SK-N-SH (cell line): ENCODE results near the gene CCNG2. TPM values are rescaled to one million over a fixed set of nuclear protein-coding genes. Genes with fewer than 3 reads are reported as not detected.

Source experiments
- CTCF ChIA-PET: fragments of 300-600, 350-600 bp; formaldehyde crosslinking; extraction: SDS; loops from one replicate; lab custom pipeline; 2021; lab: Yijun Ruan, JAX
- POLR2A ChIA-PET: fragments of 350-600 bp; sonication (Branson Sonifier 250); formaldehyde crosslinking; extraction: SDS; loops from one replicate; lab custom pipeline; 2020; ENCODE audit warnings: antibody characterized with exemption, inconsistent platforms; lab: Yijun Ruan, JAX
- DNase-seq: peaks from one replicate; pipeline ENCODE4 v3.0.0; 2012
- H2AFZ ChIP-seq: fragments of 200-600 bp; sonication (generic); 2 replicates; pipeline ENCODE4 v1.8.1; 2016; ENCODE audit warnings: antibody characterized with exemption, mild to moderate bottlenecking, low read depth
- H3F3A ChIP-seq: fragments of 200-600 bp; sonication (generic); replicated peaks from 2 replicates; pipeline ENCODE3; 2016; ENCODE audit warnings: antibody characterized with exemption, mild to moderate bottlenecking; ENCODE audit not compliant: insufficient read depth
- H3K27ac ChIP-seq, 2 experiments: fragments of 200-500 bp in 1 of 2; fragments of 200-600 bp in 1 of 2; sonication (Bioruptor generic) in 1 of 2; sonication (generic), shearing (Covaris generic) in 1 of 2; 2 replicates each; pipeline versions ENCODE4 v1.5.1 to v1.6.1; 2014 to 2016; ENCODE audit warnings: low read depth in 2 of 2, inconsistent platforms in 1 of 2, low read length in 1 of 2, mild to moderate bottlenecking in 1 of 2, mixed read lengths in 1 of 2
- H3K27me3 ChIP-seq: fragments of 200-600 bp; sonication (generic), shearing (Covaris generic); 2 replicates; pipeline ENCODE4 v1.6.1; 2016; ENCODE audit warnings: mixed run types; ENCODE audit not compliant: insufficient read depth
- H3K36me3 ChIP-seq, 2 experiments: fragments of 200-500 bp in 1 of 2; fragments of 200-600 bp in 1 of 2; sonication (Bioruptor generic) in 1 of 2; sonication (generic) in 1 of 2; replicated peaks in 1 of 2; 2 replicates each; pipeline versions ENCODE3 to v1.5.1; 2014 to 2016; ENCODE audit warnings: low read length in 1 of 2, mild to moderate bottlenecking in 1 of 2; ENCODE audit not compliant: insufficient read depth in 2 of 2, control insufficient read depth in 1 of 2
- H3K4me1 ChIP-seq, 2 experiments: fragments of 200-500 bp in 1 of 2; fragments of 200-600 bp in 1 of 2; sonication (Bioruptor generic) in 1 of 2; sonication (generic), shearing (Covaris generic) in 1 of 2; 2 replicates each; pipeline versions ENCODE4 v1.5.1 to v1.6.1; 2014 to 2016; ENCODE audit warnings: low read depth in 1 of 2, low read length in 1 of 2, mixed run types in 1 of 2; ENCODE audit not compliant: insufficient read depth in 2 of 2, control insufficient read depth in 1 of 2
- H3K4me2 ChIP-seq: fragments of 200-600 bp; sonication (generic), shearing (Covaris generic); 2 replicates; pipeline ENCODE4 v1.6.1; 2017; ENCODE audit warnings: mixed run types
- H3K4me3 ChIP-seq, 2 experiments: fragments of 200-500 bp in 1 of 2; fragments of 200-600 bp in 1 of 2; sonication (Bioruptor generic) in 1 of 2; sonication (generic), shearing (Covaris generic) in 1 of 2; 2 replicates each; pipeline versions ENCODE4 v1.5.1 to v1.8.1; 2014 to 2016; ENCODE audit warnings: low read depth in 2 of 2, inconsistent platforms in 1 of 2, low read length in 1 of 2, mild to moderate bottlenecking in 1 of 2, mixed read lengths in 1 of 2, moderate library complexity in 1 of 2
- H3K79me2 ChIP-seq: fragments of 200-600 bp; sonication (generic); 2 replicates; pipeline ENCODE4 v1.8.1; 2017; ENCODE audit warnings: mild to moderate bottlenecking; ENCODE audit not compliant: insufficient read depth
- H3K9ac ChIP-seq: fragments of 200-600 bp; sonication (generic); 2 replicates; pipeline ENCODE4 v1.6.1; 2017; ENCODE audit warnings: mixed run types
- H3K9me2 ChIP-seq: fragments of 200-600 bp; sonication (generic); 2 replicates; pipeline ENCODE4 v1.6.1; 2017; ENCODE audit warnings: mixed run types
- H3K9me3 ChIP-seq: fragments of 200-600 bp; sonication (generic); 2 replicates; pipeline ENCODE4 v1.6.1; 2017; ENCODE audit warnings: mixed run types, mild to moderate bottlenecking, moderate library complexity
- H4K20me1 ChIP-seq: fragments of 200-600 bp; sonication (generic); 2 replicates; pipeline ENCODE4 v1.6.1; 2017; ENCODE audit warnings: mild to moderate bottlenecking, mixed run types; ENCODE audit not compliant: insufficient read depth
- CTCF ChIP-seq: fragments of 200-600 bp; sonication (generic); IDR thresholded peaks from 2 replicates; pipeline ENCODE4 v1.6.1; 2017; ENCODE audit warnings: antibody characterized with exemption, mild to moderate bottlenecking, moderate library complexity
- EP300 ChIP-seq, 2 experiments: IDR thresholded peaks; 2 replicates each; pipeline versions ENCODE4 v1.4.0 to v1.6.1; 2012; ENCODE audit warnings: borderline replicate concordance in 1 of 2, low read depth in 1 of 2, low read length in 1 of 2
- FOXJ3 ChIP-seq: sonication (generic); formaldehyde crosslinking; IDR thresholded peaks from 2 replicates; pipeline ENCODE4 v1.5.1; 2020; ENCODE audit warnings: mild to moderate bottlenecking, missing genetic modification reagents
- GABPA ChIP-seq: IDR thresholded peaks from 2 replicates; pipeline ENCODE4 v1.4.0; 2012; ENCODE audit warnings: low read depth, mild to moderate bottlenecking
- GATA2 ChIP-seq: sonication (generic); formaldehyde crosslinking; IDR thresholded peaks from 2 replicates; pipeline ENCODE4 v1.5.0; 2020; ENCODE audit warnings: mild to moderate bottlenecking, missing genetic modification reagents
- MAX ChIP-seq: IDR thresholded peaks from 2 replicates; pipeline ENCODE4 v1.4.0; 2012; ENCODE audit warnings: low read depth
- NFIC ChIP-seq: IDR thresholded peaks from 2 replicates; pipeline ENCODE4 v1.4.0; 2012; ENCODE audit warnings: borderline replicate concordance
- NRF1 ChIP-seq: IDR thresholded peaks from 2 replicates; pipeline ENCODE4 v1.6.1; 2012; ENCODE audit warnings: low read depth, mild to moderate bottlenecking, low read length
- PBX3 ChIP-seq: IDR thresholded peaks from 2 replicates; pipeline ENCODE4; 2012
- POLR2AphosphoS5 ChIP-seq: IDR thresholded peaks from 2 replicates; pipeline ENCODE4 v1.6.1; 2012; ENCODE audit warnings: low read depth, low read length
- RAD21 ChIP-seq: IDR thresholded peaks from 2 replicates; pipeline ENCODE4 v1.6.1; 2012; ENCODE audit warnings: mild to moderate bottlenecking, low read length
- RCOR1 ChIP-seq: fragments of 150-350 bp; IDR thresholded peaks from 2 replicates; pipeline ENCODE4 v1.6.1; 2017; ENCODE audit warnings: antibody characterized with exemption, low read length
- REST ChIP-seq: IDR thresholded peaks from 2 replicates; pipeline ENCODE4 v1.6.1; 2012; ENCODE audit warnings: mild to moderate bottlenecking, low read depth, low read length, moderate library complexity
- SIN3A ChIP-seq: IDR thresholded peaks from 2 replicates; pipeline ENCODE4 v1.6.1; 2012; ENCODE audit warnings: low read depth, mild to moderate bottlenecking, low read length, moderate library complexity, borderline replicate concordance
- TCF12 ChIP-seq: IDR thresholded peaks from 2 replicates; pipeline ENCODE4 v1.4.0; 2012
- WGBS: methylation state at CpG from one replicate; pipeline ENCODE4 v1.1.6; 2017; ENCODE audit warnings: low lambda C conversion rate; 5-methylcytosine and 5-hydroxymethylcytosine counted together
- polyA plus RNA-seq, 3 experiments: library from polyadenylated mRNA; depleted of rRNA; stranded (reverse); fragments of >200 nt; gene quantifications; 2 replicates each; pipeline ENCODE4 v1.2.3, GENCODE V29; 2012
- TF ChIP-seq, protein P1 (sequence below): fragments of 150-350 bp; IDR thresholded peaks from 2 replicates; pipeline ENCODE4 v1.6.1; 2017; ENCODE audit warnings: antibody characterized with exemption, low read length, low read depth, borderline replicate concordance
- TF ChIP-seq, protein P2 (sequence below): IDR thresholded peaks from 2 replicates; pipeline ENCODE4 v1.4.0; 2012; ENCODE audit warnings: low read depth, borderline replicate concordance

The CCNG2 gene
- polyA plus RNA-seq, 1 of the 3 experiments (the other 2 are of a cell fraction), result 8.9 TPM

GRCh38 chr4:77124576-77124975 is 32.4 kb upstream of the CCNG2 start:
- CTCF ChIA-PET, result interaction anchor here (0.9 to 1.5 kb wide), 2 partner anchors 18 to 29 kb away, joined by 3 to 6 read pairs; no protein-coding TSS in a partner anchor
- H3K27me3 ChIP-seq, result no peaks in the 10 kb centered on the region; the same call in 1 of the 2 replicates
- no peak for DNase-seq
- TF ChIP-seq RCOR1 (no peak), EP300 (IDR thresholded peaks at IDR 0.05; ENCODE audit: borderline replicate concordance in 1 of 2, low read depth in 1 of 2, low read length in 1 of 2) (no peak), MAX (no peak), POLR2AphosphoS5 (no peak), FOXJ3 (no peak), GATA2 (CRISPR knock-in tag) (no peak), NFIC (no peak), RAD21 (no peak), PBX3 (no peak), SIN3A (no peak), GABPA (no peak), TCF12 (no peak), NRF1 (no peak), REST (no peak), CTCF (no peak)
- TF ChIP-seq, protein P1, sequence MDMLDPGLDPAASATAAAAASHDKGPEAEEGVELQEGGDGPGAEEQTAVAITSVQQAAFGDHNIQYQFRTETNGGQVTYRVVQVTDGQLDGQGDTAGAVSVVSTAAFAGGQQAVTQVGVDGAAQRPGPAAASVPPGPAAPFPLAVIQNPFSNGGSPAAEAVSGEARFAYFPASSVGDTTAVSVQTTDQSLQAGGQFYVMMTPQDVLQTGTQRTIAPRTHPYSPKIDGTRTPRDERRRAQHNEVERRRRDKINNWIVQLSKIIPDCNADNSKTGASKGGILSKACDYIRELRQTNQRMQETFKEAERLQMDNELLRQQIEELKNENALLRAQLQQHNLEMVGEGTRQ, result no peak
- TF ChIP-seq, protein P2, sequence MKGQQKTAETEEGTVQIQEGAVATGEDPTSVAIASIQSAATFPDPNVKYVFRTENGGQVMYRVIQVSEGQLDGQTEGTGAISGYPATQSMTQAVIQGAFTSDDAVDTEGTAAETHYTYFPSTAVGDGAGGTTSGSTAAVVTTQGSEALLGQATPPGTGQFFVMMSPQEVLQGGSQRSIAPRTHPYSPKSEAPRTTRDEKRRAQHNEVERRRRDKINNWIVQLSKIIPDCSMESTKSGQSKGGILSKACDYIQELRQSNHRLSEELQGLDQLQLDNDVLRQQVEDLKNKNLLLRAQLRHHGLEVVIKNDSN, result no peak
- TF ChIP-seq, all 33 proteins: peak for 0
- Histone ChIP-seq H2AFZ (no peak overlapping the region), H3K36me3 (no peaks in the 10 kb centered on the region), H3K4me2 (no peak overlapping the region), H3K9me2 (no peaks in the 10 kb centered on the region), H3K79me2 (no peaks in the 10 kb centered on the region), H3K27ac (no peak overlapping the region), H3K9me3 (no peaks in the 10 kb centered on the region), H4K20me1 (no peaks in the 10 kb centered on the region), H3K4me3 (no peak overlapping the region), H3K4me1 (peaks cover 0 to 2% of the 10 kb centered on the region in 2 experiments; a peak in 1 of 4 replicates), H3F3A (no peaks in the 10 kb centered on the region), H3K9ac (no peak overlapping the region)
- POLR2A ChIA-PET, result no interaction called here
- WGBS, result 18% methylated on average over 3 of the region's 3 CpGs
